ENCODE results near the gene TMEM198. TPM values are rescaled to one million over a fixed set of nuclear protein-coding genes. Genes with fewer than 3 reads are reported as not detected.
A peak's percentile ranks its signal among the peaks of the same experiment; 100 is the strongest.

The TMEM198 gene
- total RNA-seq, 6 experiments from 2014 or later, result 0.68 to 3.2 (median 1.2) TPM

DNA sequence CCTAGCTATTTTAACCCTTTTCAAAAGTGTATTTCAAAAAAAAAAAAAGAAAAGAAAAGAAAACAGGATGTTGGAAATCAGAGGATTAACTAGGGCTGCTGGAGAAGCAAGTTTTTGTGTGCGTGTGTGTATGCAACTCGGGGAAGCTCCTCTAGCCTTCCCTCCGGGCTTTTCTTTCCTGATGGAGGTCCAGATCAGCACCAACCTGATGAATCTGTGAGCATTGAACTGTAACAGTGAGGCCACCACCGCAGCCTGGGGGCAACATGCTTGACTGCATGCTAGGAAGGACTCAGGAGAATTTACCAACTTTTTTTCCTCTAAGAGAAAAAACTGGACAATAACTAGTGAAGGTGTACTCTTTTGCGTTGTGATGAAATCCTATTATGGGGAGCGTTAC lies 25.2 kb downstream of the TMEM198 start:
- intact Hi-C loops (cut with DNase I), result no loop called here
- no peak for TF ChIP-seq POLR2A (IDR thresholded peaks at IDR 0.05)
- TF ChIP-seq, protein P1, sequence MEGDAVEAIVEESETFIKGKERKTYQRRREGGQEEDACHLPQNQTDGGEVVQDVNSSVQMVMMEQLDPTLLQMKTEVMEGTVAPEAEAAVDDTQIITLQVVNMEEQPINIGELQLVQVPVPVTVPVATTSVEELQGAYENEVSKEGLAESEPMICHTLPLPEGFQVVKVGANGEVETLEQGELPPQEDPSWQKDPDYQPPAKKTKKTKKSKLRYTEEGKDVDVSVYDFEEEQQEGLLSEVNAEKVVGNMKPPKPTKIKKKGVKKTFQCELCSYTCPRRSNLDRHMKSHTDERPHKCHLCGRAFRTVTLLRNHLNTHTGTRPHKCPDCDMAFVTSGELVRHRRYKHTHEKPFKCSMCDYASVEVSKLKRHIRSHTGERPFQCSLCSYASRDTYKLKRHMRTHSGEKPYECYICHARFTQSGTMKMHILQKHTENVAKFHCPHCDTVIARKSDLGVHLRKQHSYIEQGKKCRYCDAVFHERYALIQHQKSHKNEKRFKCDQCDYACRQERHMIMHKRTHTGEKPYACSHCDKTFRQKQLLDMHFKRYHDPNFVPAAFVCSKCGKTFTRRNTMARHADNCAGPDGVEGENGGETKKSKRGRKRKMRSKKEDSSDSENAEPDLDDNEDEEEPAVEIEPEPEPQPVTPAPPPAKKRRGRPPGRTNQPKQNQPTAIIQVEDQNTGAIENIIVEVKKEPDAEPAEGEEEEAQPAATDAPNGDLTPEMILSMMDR (IDR thresholded peaks at IDR 0.05), result no peak
- no peak for ATAC-seq
- Histone ChIP-seq H3K4me3 (no peak overlapping the region), H3K4me1 (peaks cover 0 to 5% (median 1%) of the 10 kb centered on the region in 4 donors), H3K9me3 (no peaks in the 10 kb centered on the region), H3K27ac (no peak overlapping the region), H3K27me3 (no peaks in the 10 kb centered on the region), H3K36me3 (no peaks in the 10 kb centered on the region)
- DNase-seq, result no peak
- 92% methylated on average over 5 of the region's 6 CpGs for WGBS (ENCODE audit: insufficient coverage, low coverage, low lambda C conversion rate, missing lambda C conversion rate)

DNA sequence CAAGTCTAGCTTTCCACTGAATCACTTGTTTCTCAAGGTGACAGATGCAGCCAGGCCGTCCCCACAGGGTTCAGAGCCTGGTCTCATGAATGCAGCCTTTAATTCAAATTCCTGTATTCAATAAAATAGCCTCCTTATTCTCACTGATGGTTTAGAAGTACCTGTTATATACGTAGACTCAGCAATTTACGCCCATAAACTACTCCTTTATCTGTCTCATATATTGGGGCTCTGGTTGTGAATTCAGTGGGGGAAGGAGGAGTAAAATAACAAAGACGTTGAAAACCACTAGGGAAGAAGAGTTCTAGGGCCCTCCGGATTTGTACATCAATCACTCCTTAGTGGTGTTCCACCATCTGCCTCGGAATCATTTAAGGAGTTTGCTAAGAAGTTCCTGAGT lies 25.8 kb downstream of the TMEM198 start:
- DNase-seq (no peak), ATAC-seq (no peak)
- H3K27ac ChIP-seq, result no peak overlapping the region
- no peaks in the 10 kb centered on the region for H3K36me3 ChIP-seq
- intact Hi-C loops (cut with DNase I), result no loop called here
- H3K9me3 ChIP-seq, result no peaks in the 10 kb centered on the region
- 92% methylated on average over 6 of the region's 6 CpGs for WGBS (ENCODE audit: insufficient coverage, low coverage, low lambda C conversion rate, missing lambda C conversion rate)
- H3K4me1 ChIP-seq, result peaks cover 0 to 5% (median 1%) of the 10 kb centered on the region in 4 donors
- no peak for TF ChIP-seq POLR2A (IDR thresholded peaks at IDR 0.05)
- TF ChIP-seq, protein P1 (IDR thresholded peaks at IDR 0.05), result no peak
- no peak overlapping the region for H3K4me3 ChIP-seq
- H3K27me3 ChIP-seq, result no peaks in the 10 kb centered on the region

DNA sequence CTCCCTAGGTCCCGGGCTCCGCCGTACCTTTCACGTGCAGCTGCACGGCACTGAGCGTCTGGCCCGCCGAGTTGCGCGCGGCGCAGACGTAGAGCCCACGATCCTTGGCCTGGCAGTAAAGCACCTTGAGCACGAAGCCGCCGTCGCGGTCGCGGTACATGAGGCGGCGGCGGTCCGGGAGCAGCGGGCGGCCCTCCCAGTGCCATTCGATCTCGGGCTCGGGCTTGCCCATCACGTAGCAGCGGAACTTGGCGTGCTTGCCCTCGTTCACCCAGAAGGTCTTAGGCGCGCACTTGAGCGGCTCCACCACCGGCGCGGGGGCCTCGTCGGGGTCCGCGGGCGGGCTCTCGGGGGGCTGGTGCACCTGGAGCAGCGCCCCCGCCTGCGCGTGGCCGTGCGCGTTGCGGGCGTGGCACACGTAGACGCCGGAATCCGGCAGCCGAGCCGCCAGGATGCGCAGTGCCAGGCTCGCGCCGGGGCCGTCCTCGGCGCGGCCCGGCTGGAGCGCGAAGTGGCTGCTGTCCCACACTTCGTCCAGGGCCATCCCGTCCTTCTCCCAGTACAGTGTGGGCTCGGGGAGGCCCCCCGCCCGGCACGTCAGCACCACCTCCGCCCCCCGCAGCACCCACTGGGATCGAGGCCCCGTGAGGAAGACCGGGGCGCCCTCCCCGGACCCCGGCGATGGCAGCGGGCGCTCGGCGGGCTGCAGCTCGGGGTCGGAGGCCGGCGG lies 26.5 kb downstream of the TMEM198 start:
- H3K27me3 ChIP-seq, result no peaks in the 10 kb centered on the region
- intact Hi-C loops (cut with DNase I), result no loop called here
- H3K4me1 ChIP-seq, result peaks cover 0 to 5% (median 1%) of the 10 kb centered on the region in 4 donors
- DNase-seq (no peak), ATAC-seq (peak; percentile 57 to 66 (median 59))
- no peaks in the 10 kb centered on the region for H3K9me3 ChIP-seq
- H3K36me3 ChIP-seq, result no peaks in the 10 kb centered on the region
- H3K4me3 ChIP-seq, result peak overlapping the region; percentile 60 to 76 (median 60)
- WGBS (ENCODE audit: insufficient coverage, low coverage, low lambda C conversion rate, missing lambda C conversion rate), result 9% methylated on average over 8 of the region's 95 CpGs
- TF ChIP-seq, protein P1 (IDR thresholded peaks at IDR 0.05), result no peak
- peak; percentile 23 for TF ChIP-seq POLR2A (IDR thresholded peaks at IDR 0.05)
- H3K27ac ChIP-seq, result peak overlapping the region in 2 of 3 donors; percentile 51 to 57

DNA sequence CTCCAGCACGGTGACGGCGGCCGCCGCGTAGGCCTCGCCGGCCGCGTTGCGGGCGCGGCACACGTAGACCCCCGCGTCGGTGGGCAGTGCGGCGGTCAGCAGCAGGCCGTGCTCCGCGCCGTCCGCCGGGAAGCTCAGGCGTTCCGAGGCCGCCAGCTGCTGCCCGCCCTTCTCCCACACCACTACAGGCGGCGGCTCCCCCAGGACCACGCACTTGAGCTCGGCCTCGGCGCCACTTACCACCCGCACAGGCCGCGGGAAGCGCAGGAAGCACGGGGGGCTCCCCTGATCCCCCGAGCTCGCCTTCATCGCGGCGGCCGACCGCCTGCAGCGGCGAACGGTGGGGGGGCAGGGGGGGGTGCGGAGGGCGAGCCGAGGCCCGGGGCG lies 27.1 kb downstream of the TMEM198 start:
- peaks cover 0 to 5% (median 1%) of the 10 kb centered on the region in 4 donors for H3K4me1 ChIP-seq
- H3K27me3 ChIP-seq, result no peaks in the 10 kb centered on the region
- TF ChIP-seq, protein P1 (IDR thresholded peaks at IDR 0.05), result no peak
- TF ChIP-seq POLR2A (IDR thresholded peaks at IDR 0.05), result no peak
- peak overlapping the region; percentile 51 to 57 (median 52) for H3K27ac ChIP-seq
- peak; percentile 2 to 48 (median 29) for ATAC-seq
- intact Hi-C loops (cut with DNase I), result no loop called here
- peak overlapping the region; percentile 60 to 76 (median 60) for H3K4me3 ChIP-seq
- no peaks in the 10 kb centered on the region for H3K9me3 ChIP-seq
- H3K36me3 ChIP-seq, result no peaks in the 10 kb centered on the region
- no CpG with 5 or more reads among the region's 55 CpGs for WGBS (ENCODE audit: insufficient coverage, low coverage, low lambda C conversion rate, missing lambda C conversion rate)
- no peak for DNase-seq

All from right lobe of liver (tissue), 6 donors.